Fibroblast of lung (primary cell): ENCODE measurements around the gene LMX1A.

ENCODE experiments used
- EZH2 ChIP-seq: IDR thresholded peaks from 2 replicates; pipeline ENCODE4 v1.5.1; 2012; ENCODE audit warnings: low read length, control low read depth, mild to moderate bottlenecking; ENCODE audit errors: missing control alignments
- TF ChIP-seq, protein P1 (sequence below), 2 donors: IDR thresholded peaks in 1 of 2; conservative IDR thresholded peaks in 1 of 2; 1 replicate in 1 of 2; 2 replicates in 1 of 2; pipeline ENCODE4 v1.5.1; 2011 to 2012; ENCODE audit warnings: low read length in 2 of 2, control low read depth in 1 of 2, inconsistent platforms in 1 of 2, low read depth in 1 of 2, mild to moderate bottlenecking in 1 of 2

DNA sequence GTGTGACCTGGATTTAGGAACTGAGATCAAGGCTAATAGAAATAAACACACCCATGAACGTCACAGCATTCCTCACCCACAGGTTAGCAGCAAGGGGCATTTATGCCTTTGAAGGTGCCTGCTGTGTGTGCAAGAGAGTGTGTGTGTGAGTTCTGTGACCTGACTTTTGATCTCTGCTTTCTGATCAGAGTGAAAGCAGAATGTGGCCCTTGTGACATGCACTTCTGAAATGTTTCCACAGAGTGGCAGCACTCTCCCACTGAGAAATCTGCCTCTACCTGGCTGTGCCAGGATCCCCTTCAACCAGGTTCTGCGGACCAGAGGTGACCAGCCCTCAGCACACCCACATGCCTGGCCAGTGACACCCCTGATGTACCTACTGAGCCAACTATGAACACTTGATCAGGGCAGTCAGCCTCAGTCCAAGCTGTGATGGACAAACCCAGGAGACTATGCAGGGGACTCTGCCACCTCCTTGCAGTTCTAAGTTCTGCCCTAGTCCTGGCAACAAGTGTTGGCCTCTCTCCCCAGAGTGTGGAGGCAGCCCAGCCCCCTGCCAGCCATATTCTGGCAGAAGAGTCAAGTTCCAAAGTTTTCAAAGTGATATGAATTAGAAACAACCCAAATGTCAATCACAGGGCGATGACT lies 47.4 kb upstream of the LMX1A start:
- TF ChIP-seq, protein P1, sequence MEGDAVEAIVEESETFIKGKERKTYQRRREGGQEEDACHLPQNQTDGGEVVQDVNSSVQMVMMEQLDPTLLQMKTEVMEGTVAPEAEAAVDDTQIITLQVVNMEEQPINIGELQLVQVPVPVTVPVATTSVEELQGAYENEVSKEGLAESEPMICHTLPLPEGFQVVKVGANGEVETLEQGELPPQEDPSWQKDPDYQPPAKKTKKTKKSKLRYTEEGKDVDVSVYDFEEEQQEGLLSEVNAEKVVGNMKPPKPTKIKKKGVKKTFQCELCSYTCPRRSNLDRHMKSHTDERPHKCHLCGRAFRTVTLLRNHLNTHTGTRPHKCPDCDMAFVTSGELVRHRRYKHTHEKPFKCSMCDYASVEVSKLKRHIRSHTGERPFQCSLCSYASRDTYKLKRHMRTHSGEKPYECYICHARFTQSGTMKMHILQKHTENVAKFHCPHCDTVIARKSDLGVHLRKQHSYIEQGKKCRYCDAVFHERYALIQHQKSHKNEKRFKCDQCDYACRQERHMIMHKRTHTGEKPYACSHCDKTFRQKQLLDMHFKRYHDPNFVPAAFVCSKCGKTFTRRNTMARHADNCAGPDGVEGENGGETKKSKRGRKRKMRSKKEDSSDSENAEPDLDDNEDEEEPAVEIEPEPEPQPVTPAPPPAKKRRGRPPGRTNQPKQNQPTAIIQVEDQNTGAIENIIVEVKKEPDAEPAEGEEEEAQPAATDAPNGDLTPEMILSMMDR (conservative IDR thresholded peaks at IDR 0.05 in 1 of 2, IDR thresholded peaks at IDR 0.05 in 1 of 2; ENCODE audit: low read depth in 1 of 2, low read length in 2 of 2): peak; percentile 40 to 45
- TF ChIP-seq EZH2: no peak
